ENCODE measurements around the gene MCCC1. TPM values are rescaled to one million over a fixed set of nuclear protein-coding genes. Genes with fewer than 3 reads are reported as not detected.
"Not testable (repeated sequence)": the region's sequence is repeated elsewhere in the genome, so short reads cannot be mapped to it uniquely, and the experiment has no call there.

The MCCC1 gene
- total RNA-seq, 1 experiment from 2014 or later: 52.6 TPM

- intact Hi-C loops (cut with micrococcal nuclease; ENCODE audit: unreplicated experiment): no loop called here
- no peaks in the 10 kb centered on the region for H3K9me3 ChIP-seq (ENCODE audit: insufficient read depth, low read depth)
- H3K27ac ChIP-seq: peak overlapping the region; percentile 18; the same call in 1 of the 2 replicates
- BruUV-seq (replicated peaks): no TSS peak
- CTCF ChIA-PET: no interaction called here
- H3K79me2 ChIP-seq (ENCODE audit: low read depth): no peaks in the 10 kb centered on the region
- TF ChIP-seq EZH2 (IDR thresholded peaks at IDR 0.05; ENCODE audit: low read depth) (no peak), CTCF (conservative IDR thresholded peaks at IDR 0.05) (no peak)
- peaks cover 26% of the 10 kb centered on the region for H3K4me1 ChIP-seq (replicated peaks; ENCODE audit: insufficient read depth)
- H3K36me3 ChIP-seq (ENCODE audit: low read depth): no peaks in the 10 kb centered on the region
- H2AFZ ChIP-seq: no peak overlapping the region
- H3K4me3 ChIP-seq: no peak overlapping the region
- no peaks in the 10 kb centered on the region for H4K20me1 ChIP-seq (ENCODE audit: insufficient read depth)
- peaks cover 12% of the 10 kb centered on the region; the same call in 1 of the 2 replicates for H3F3A ChIP-seq (ENCODE audit: insufficient read depth, low read depth)
- H3K9me2 ChIP-seq (ENCODE audit: insufficient read depth): no peaks in the 10 kb centered on the region
- POLR2A ChIA-PET (ENCODE audit: unreplicated experiment): interaction anchor here (1.0 kb wide), 1 partner anchor 9 kb away, joined by 9 read pairs; the partner anchor contains the start of gene MCCC1
- peak in 1 of 2 experiments; percentile 82 for DNase-seq
- no peaks in the 10 kb centered on the region for H3K27me3 ChIP-seq (ENCODE audit: insufficient read depth, low read depth)
- H3K4me2 ChIP-seq: peak overlapping the region; percentile 50
These were observed 8.7 kb upstream of the MCCC1 start for GRCh38 chr3:183108001-183108449.

DNA sequence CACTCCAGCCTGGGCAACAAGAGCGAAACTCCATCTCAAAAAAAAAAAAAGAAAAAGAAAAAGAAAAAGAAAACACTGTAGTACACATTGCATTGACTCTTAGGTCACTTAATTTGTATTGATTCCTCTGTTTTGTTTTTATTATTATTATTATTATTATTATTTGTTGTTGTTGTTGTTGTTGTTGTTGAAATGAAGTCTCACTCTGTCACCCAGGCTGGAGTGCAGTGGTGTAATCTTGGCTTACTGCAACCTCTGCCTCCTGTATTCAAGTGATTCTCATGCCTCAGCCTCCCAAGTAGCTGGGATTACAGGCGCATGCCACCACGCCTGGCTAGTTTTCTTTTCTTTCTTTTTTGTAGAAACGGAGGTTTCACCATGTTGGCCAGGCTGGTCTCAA, 8.1 kb upstream of the MCCC1 start:
- Histone ChIP-seq H3K4me1 (replicated peaks; ENCODE audit: insufficient read depth) (peaks cover 26% of the 10 kb centered on the region), H3K4me2 (peak overlapping the region; percentile 50; the same call in 1 of the 2 replicates), H3F3A (ENCODE audit: insufficient read depth, low read depth) (peaks cover 12% of the 10 kb centered on the region; the same call in 1 of the 2 replicates)
- H3K9me2 ChIP-seq (ENCODE audit: insufficient read depth); intact Hi-C loops (cut with micrococcal nuclease; ENCODE audit: unreplicated experiment); H3K4me3 ChIP-seq; BruUV-seq (replicated peaks); H2AFZ ChIP-seq; H3K36me3 ChIP-seq (ENCODE audit: low read depth); H3K9me3 ChIP-seq (ENCODE audit: insufficient read depth, low read depth); DNase-seq; CTCF ChIA-PET; H4K20me1 ChIP-seq (ENCODE audit: insufficient read depth); H3K27me3 ChIP-seq (ENCODE audit: insufficient read depth, low read depth); H3K79me2 ChIP-seq (ENCODE audit: low read depth); H3K27ac ChIP-seq: not testable (repeated sequence)
- POLR2A ChIA-PET (ENCODE audit: unreplicated experiment): interaction anchor here (1.0 kb wide), 1 partner anchor 8 kb away, joined by 9 read pairs; the partner anchor contains the start of gene MCCC1

- H4K20me1 ChIP-seq (ENCODE audit: insufficient read depth): no peaks in the 10 kb centered on the region
- POLR2A ChIA-PET (ENCODE audit: unreplicated experiment): no interaction called here
These were observed 7.3 kb upstream of the MCCC1 start for GRCh38 chr3:183106635-183107034.

GRCh38 chr3:183103950-183104349, 4.7 kb upstream of the MCCC1 start:
- H3K4me2 ChIP-seq; CTCF ChIA-PET; H3K4me3 ChIP-seq; H3K27me3 ChIP-seq (ENCODE audit: insufficient read depth, low read depth); H3K27ac ChIP-seq; H3K36me3 ChIP-seq (ENCODE audit: low read depth); H4K20me1 ChIP-seq (ENCODE audit: insufficient read depth); BruUV-seq (replicated peaks); H3K9me3 ChIP-seq (ENCODE audit: insufficient read depth, low read depth); intact Hi-C loops (cut with micrococcal nuclease; ENCODE audit: unreplicated experiment); H3K9me2 ChIP-seq (ENCODE audit: insufficient read depth); POLR2A ChIA-PET (ENCODE audit: unreplicated experiment); H3K79me2 ChIP-seq (ENCODE audit: low read depth); DNase-seq; H2AFZ ChIP-seq: not testable (repeated sequence)
- H3K4me1 ChIP-seq (replicated peaks; ENCODE audit: insufficient read depth): peaks cover 36% of the 10 kb centered on the region
- H3F3A ChIP-seq (ENCODE audit: insufficient read depth, low read depth): peaks cover 20% of the 10 kb centered on the region; the same call in 1 of the 2 replicates

More at GRCh38 chr3:183106635-183107034, 7.3 kb upstream of the MCCC1 start:
- Histone ChIP-seq H3K9me2 (ENCODE audit: insufficient read depth) (no peaks in the 10 kb centered on the region), H3K4me2 (peak overlapping the region; percentile 12), H3K4me3 (no peak overlapping the region), H3K9me3 (ENCODE audit: insufficient read depth, low read depth) (no peaks in the 10 kb centered on the region), H3F3A (ENCODE audit: insufficient read depth, low read depth) (peaks cover 12% of the 10 kb centered on the region; the same call in 1 of the 2 replicates), H2AFZ (peak overlapping the region; percentile 13; the same call in 1 of the 2 replicates), H3K27me3 (ENCODE audit: insufficient read depth, low read depth) (no peaks in the 10 kb centered on the region), H3K27ac (no peak overlapping the region), H3K4me1 (replicated peaks; ENCODE audit: insufficient read depth) (peaks cover 26% of the 10 kb centered on the region), H3K79me2 (ENCODE audit: low read depth) (no peaks in the 10 kb centered on the region), H3K36me3 (ENCODE audit: low read depth) (no peaks in the 10 kb centered on the region)
- no TSS peak for BruUV-seq (replicated peaks)
- intact Hi-C loops (cut with micrococcal nuclease; ENCODE audit: unreplicated experiment): no loop called here
- TF ChIP-seq CTCF (conservative IDR thresholded peaks at IDR 0.05) (no peak), EZH2 (IDR thresholded peaks at IDR 0.05; ENCODE audit: low read depth) (no peak)
- CTCF ChIA-PET: no interaction called here
- peak; percentile 39 to 46 for DNase-seq

GRCh38 chr3:183101040-183101439, 1.7 kb upstream of the MCCC1 start:
- H3K4me2 ChIP-seq; POLR2A ChIA-PET (ENCODE audit: unreplicated experiment); DNase-seq; intact Hi-C loops (cut with micrococcal nuclease; ENCODE audit: unreplicated experiment); CTCF ChIA-PET; H2AFZ ChIP-seq; BruUV-seq (replicated peaks); H3K4me3 ChIP-seq; H3K27me3 ChIP-seq (ENCODE audit: insufficient read depth, low read depth); H3K9me3 ChIP-seq (ENCODE audit: insufficient read depth, low read depth); H3K9me2 ChIP-seq (ENCODE audit: insufficient read depth); H3K27ac ChIP-seq; H4K20me1 ChIP-seq (ENCODE audit: insufficient read depth); H3K36me3 ChIP-seq (ENCODE audit: low read depth): not testable (repeated sequence)
- H3F3A ChIP-seq (ENCODE audit: insufficient read depth, low read depth): peaks cover 14% of the 10 kb centered on the region; the same call in 1 of the 2 replicates
- H3K79me2 ChIP-seq (ENCODE audit: low read depth): peaks cover 29% of the 10 kb centered on the region
- peaks cover 20% of the 10 kb centered on the region for H3K4me1 ChIP-seq (replicated peaks; ENCODE audit: insufficient read depth)

Data from PC-9 (cell line).